Measurements from ENCODE around the gene TMC6. TPM values are rescaled to one million over a fixed set of nuclear protein-coding genes. Genes with fewer than 3 reads are reported as not detected.

Gene TMC6
- total RNA-seq, 1 experiment from 2014 or later: 116 TPM

GRCh38 chr17:78107976-78108725 is 20.4 kb downstream of the TMC6 start:
- BruUV-seq (replicated peaks): no TSS peak
- CTCF ChIA-PET: interaction anchor here (0.5 kb wide), 1 partner anchor 79 kb away, joined by 3 read pairs; no protein-coding TSS in a partner anchor
- Mint-ChIP-seq H3K4me1 (ENCODE audit: low read depth, unreplicated experiment) (peaks cover 8% of the 10 kb centered on the region), H3K4me3 (ENCODE audit: low read depth, unreplicated experiment) (no peak overlapping the region), H3K27ac (ENCODE audit: unreplicated experiment) (no peak overlapping the region), H3K9me3 (ENCODE audit: low read depth, unreplicated experiment) (no peaks in the 10 kb centered on the region), H3K27me3 (ENCODE audit: unreplicated experiment) (no peaks in the 10 kb centered on the region), H3K36me3 (ENCODE audit: insufficient read depth, unreplicated experiment) (peaks cover 26% of the 10 kb centered on the region)
- intact Hi-C loops (cut with micrococcal nuclease; ENCODE audit: unreplicated experiment): no loop called here
- no peak for DNase-seq
- no peak for TF ChIP-seq CTCF (IDR thresholded peaks at IDR 0.05; ENCODE audit: unreplicated experiment)

- no peak for DNase-seq
- CTCF ChIA-PET: no interaction called here
- no peak for TF ChIP-seq CTCF (IDR thresholded peaks at IDR 0.05; ENCODE audit: unreplicated experiment)
- Mint-ChIP-seq H3K36me3 (ENCODE audit: insufficient read depth, unreplicated experiment) (peaks cover 23% of the 10 kb centered on the region), H3K27me3 (ENCODE audit: unreplicated experiment) (no peaks in the 10 kb centered on the region), H3K4me1 (ENCODE audit: low read depth, unreplicated experiment) (peaks cover 4% of the 10 kb centered on the region), H3K9me3 (ENCODE audit: low read depth, unreplicated experiment) (no peaks in the 10 kb centered on the region), H3K27ac (ENCODE audit: unreplicated experiment) (no peak overlapping the region), H3K4me3 (ENCODE audit: low read depth, unreplicated experiment) (no peak overlapping the region)
- BruUV-seq (replicated peaks): no TSS peak
- intact Hi-C loops (cut with micrococcal nuclease; ENCODE audit: unreplicated experiment): no loop called here
Measured at GRCh38 chr17:78107457-78107856, 21.1 kb downstream of the TMC6 start.

- Mint-ChIP-seq H3K36me3 (ENCODE audit: insufficient read depth, unreplicated experiment) (peaks cover 26% of the 10 kb centered on the region), H3K27me3 (ENCODE audit: unreplicated experiment) (no peaks in the 10 kb centered on the region), H3K27ac (ENCODE audit: unreplicated experiment) (no peak overlapping the region), H3K9me3 (ENCODE audit: low read depth, unreplicated experiment) (no peaks in the 10 kb centered on the region), H3K4me1 (ENCODE audit: low read depth, unreplicated experiment) (no peaks in the 10 kb centered on the region), H3K4me3 (ENCODE audit: low read depth, unreplicated experiment) (no peak overlapping the region)
- no peak for DNase-seq
- CTCF ChIA-PET: interaction anchor here (0.7 kb wide), 1 partner anchor 69 kb away, joined by 3 read pairs; no protein-coding TSS in a partner anchor
- BruUV-seq (replicated peaks): no TSS peak
- intact Hi-C loops (cut with micrococcal nuclease; ENCODE audit: unreplicated experiment): no loop called here
- TF ChIP-seq CTCF (IDR thresholded peaks at IDR 0.05; ENCODE audit: unreplicated experiment): no peak
Measured at GRCh38 chr17:78106211-78106610, 22.3 kb downstream of the TMC6 start.

- BruUV-seq (replicated peaks): no TSS peak
- no peak for TF ChIP-seq CTCF (IDR thresholded peaks at IDR 0.05; ENCODE audit: unreplicated experiment)
- peaks cover 25% of the 10 kb centered on the region for H3K36me3 Mint-ChIP-seq (ENCODE audit: insufficient read depth, unreplicated experiment)
- CTCF ChIA-PET: no interaction called here
- DNase-seq: no peak
- no peaks in the 10 kb centered on the region for H3K9me3 Mint-ChIP-seq (ENCODE audit: low read depth, unreplicated experiment)
- no peak overlapping the region for H3K27ac Mint-ChIP-seq (ENCODE audit: unreplicated experiment)
- no peak overlapping the region for H3K4me3 Mint-ChIP-seq (ENCODE audit: low read depth, unreplicated experiment)
- H3K4me1 Mint-ChIP-seq (ENCODE audit: low read depth, unreplicated experiment): no peaks in the 10 kb centered on the region
- intact Hi-C loops (cut with micrococcal nuclease; ENCODE audit: unreplicated experiment): no loop called here
- no peaks in the 10 kb centered on the region for H3K27me3 Mint-ChIP-seq (ENCODE audit: unreplicated experiment)
Measured at GRCh38 chr17:78105551-78105950, 23.0 kb downstream of the TMC6 start.
